HFFc6 (cell line): ENCODE data around the gene TIMM13. TPM values are rescaled to one million over a fixed set of nuclear protein-coding genes. Genes with fewer than 3 reads are reported as not detected.

Experiments used
- DNase-seq: peaks from one replicate; pipeline ENCODE4 v3.0.0-alpha.2; 2018
- H3K27ac Mint-ChIP-seq: 2 replicates; pipeline ENCODE4 v1.8.0; 2020; ENCODE audit warnings: mild to moderate bottlenecking, mixed read lengths
- H3K27me3 Mint-ChIP-seq: 2 replicates; pipeline ENCODE4 v1.8.0; 2021; ENCODE audit warnings: mild to moderate bottlenecking, moderate library complexity, mixed read lengths; ENCODE audit not compliant: insufficient read depth
- H3K36me3 Mint-ChIP-seq: 2 replicates; pipeline ENCODE4 v1.8.0; 2021; ENCODE audit warnings: low read depth, mixed read lengths
- H3K4me1 Mint-ChIP-seq: 2 replicates; pipeline ENCODE4 v1.8.0; 2020; ENCODE audit warnings: low read depth, mixed read lengths
- H3K4me3 Mint-ChIP-seq: 2 replicates; pipeline ENCODE4 v1.8.0; 2020; ENCODE audit warnings: mild to moderate bottlenecking, moderate library complexity, mixed read lengths
- H3K9me3 Mint-ChIP-seq: 2 replicates; pipeline ENCODE4 v1.8.0; 2020; ENCODE audit warnings: mild to moderate bottlenecking, mixed read lengths
- CTCF ChIP-seq: fragments of 200-600 bp; sonication (generic); IDR thresholded peaks from 2 replicates; pipeline ENCODE4 v1.5.0; 2021; ENCODE audit warnings: antibody characterized with exemption, mild to moderate bottlenecking
- total RNA-seq, 6 experiments: library from RNA; stranded (reverse); fragmentation: NEBNext Ultra II Directional; extraction: Animal tissue kit (Norgen Biotek cat#: 25700); gene quantifications; 2 replicates in 1 of 6; 3 replicates in 5 of 6; pipeline ENCODE4 v1.2.3, GENCODE V29; 2021

Gene TIMM13
- total RNA-seq, 6 experiments from 2014 or later: 87.2 to 124 (median 98.8) TPM

- H3K27ac Mint-ChIP-seq: no peak overlapping the region
- H3K9me3 Mint-ChIP-seq: peaks cover 17% of the 10 kb centered on the region
- no peaks in the 10 kb centered on the region for H3K4me1 Mint-ChIP-seq
- no peak overlapping the region for H3K4me3 Mint-ChIP-seq
- no peak for TF ChIP-seq CTCF
- H3K27me3 Mint-ChIP-seq: no peaks in the 10 kb centered on the region; the same call in none of the 2 replicates
- peaks cover 11% of the 10 kb centered on the region for H3K36me3 Mint-ChIP-seq
- DNase-seq: no peak
These were observed 10.9 kb downstream of the TIMM13 start for GRCh38 chr19:2416321-2417097.

GRCh38 chr19:2415973-2416319 is 11.4 kb downstream of the TIMM13 start:
- H3K4me1 Mint-ChIP-seq: no peaks in the 10 kb centered on the region
- H3K4me3 Mint-ChIP-seq: no peak overlapping the region
- no peaks in the 10 kb centered on the region; the same call in none of the 2 replicates for H3K27me3 Mint-ChIP-seq
- peaks cover 17% of the 10 kb centered on the region for H3K9me3 Mint-ChIP-seq
- TF ChIP-seq CTCF: no peak
- DNase-seq: no peak
- H3K27ac Mint-ChIP-seq: no peak overlapping the region
- peaks cover 11% of the 10 kb centered on the region for H3K36me3 Mint-ChIP-seq

GRCh38 chr19:2415281-2415972 is 12.0 kb downstream of the TIMM13 start:
- H3K4me1 Mint-ChIP-seq: no peaks in the 10 kb centered on the region
- TF ChIP-seq CTCF: no peak
- H3K4me3 Mint-ChIP-seq: no peak overlapping the region
- H3K27me3 Mint-ChIP-seq: no peaks in the 10 kb centered on the region; the same call in none of the 2 replicates
- no peak overlapping the region for H3K27ac Mint-ChIP-seq
- DNase-seq: no peak
- H3K36me3 Mint-ChIP-seq: peaks cover 11% of the 10 kb centered on the region
- peaks cover 22% of the 10 kb centered on the region for H3K9me3 Mint-ChIP-seq

- no peak for DNase-seq
- Mint-ChIP-seq H3K4me1 (no peaks in the 10 kb centered on the region), H3K27me3 (no peaks in the 10 kb centered on the region; the same call in none of the 2 replicates), H3K4me3 (no peak overlapping the region), H3K36me3 (peaks cover 11% of the 10 kb centered on the region), H3K9me3 (peaks cover 35% of the 10 kb centered on the region), H3K27ac (no peak overlapping the region)
- TF ChIP-seq CTCF: no peak
These were observed 13.8 kb downstream of the TIMM13 start for GRCh38 chr19:2413629-2414028.

- H3K9me3 Mint-ChIP-seq: peaks cover 35% of the 10 kb centered on the region
- no peak for DNase-seq
- H3K4me3 Mint-ChIP-seq: no peak overlapping the region; the same call in 1 of the 2 replicates
- no peaks in the 10 kb centered on the region for H3K4me1 Mint-ChIP-seq
- H3K27ac Mint-ChIP-seq: no peak overlapping the region; the same call in 1 of the 2 replicates
- no peak for TF ChIP-seq CTCF
- no peaks in the 10 kb centered on the region; the same call in none of the 2 replicates for H3K27me3 Mint-ChIP-seq
- H3K36me3 Mint-ChIP-seq: peaks cover 11% of the 10 kb centered on the region
These were observed 14.2 kb downstream of the TIMM13 start for GRCh38 chr19:2413159-2413558.
